Tibial artery (tissue), 4 donors: ENCODE results near the gene GPR25.

Experiments used
- DNase-seq, 2 donors: peaks; one replicate each; pipeline ENCODE4 v3.0.0-alpha.2; 2019
- H3K27ac ChIP-seq, 2 donors: fragments of 200-600 bp; sonication (generic) in 1 of 2; 1 replicate in 1 of 2; 2 replicates in 1 of 2; pipeline ENCODE4 v1.5.1; 2018 to 2019; ENCODE audit warnings: mild to moderate bottlenecking in 1 of 2
- H3K27me3 ChIP-seq, 2 donors: fragments of 200-600 bp; sonication (generic) in 1 of 2; one replicate each; pipeline versions ENCODE4 v1.5.1 to v1.6.0; 2016 to 2019
- H3K36me3 ChIP-seq, 3 donors: fragments of 200-600 bp; sonication (generic) in 2 of 3; one replicate each; pipeline ENCODE4 v1.5.1; 2016 to 2019; ENCODE audit warnings: mild to moderate bottlenecking in 2 of 3
- H3K4me1 ChIP-seq, 4 donors: fragments of 200-600 bp; sonication (generic) in 2 of 4; 1 replicate in 3 of 4; 2 replicates in 1 of 4; pipeline ENCODE4 v1.5.1; 2016 to 2019
- H3K4me3 ChIP-seq, 2 donors: fragments of 200-600 bp; sonication (generic) in 1 of 2; 1 replicate in 1 of 2; 2 replicates in 1 of 2; pipeline ENCODE4 v1.5.1; 2018 to 2019; ENCODE audit warnings: mild to moderate bottlenecking in 2 of 2
- H3K9me3 ChIP-seq, 3 donors: fragments of 200-600 bp; sonication (generic) in 1 of 3; one replicate each; pipeline ENCODE4 v1.5.1; 2016 to 2019
- CTCF ChIP-seq, 2 experiments: fragments of 200-600 bp in 1 of 2; fragments of 450-650 bp in 1 of 2; IDR thresholded peaks; one replicate each; pipeline ENCODE4 v1.5.1; 2017 to 2019; ENCODE audit warnings: antibody characterized with exemption in 2 of 2, mild to moderate bottlenecking in 1 of 2, moderate library complexity in 1 of 2
- intact Hi-C: fragments of 100-400 bp; cut with DNase I; formaldehyde crosslinking; loops from one replicate; pipeline ENCODE4 v1.15.0; 2023; ENCODE audit warnings: low total_unique reads

Gene GPR25

DNA sequence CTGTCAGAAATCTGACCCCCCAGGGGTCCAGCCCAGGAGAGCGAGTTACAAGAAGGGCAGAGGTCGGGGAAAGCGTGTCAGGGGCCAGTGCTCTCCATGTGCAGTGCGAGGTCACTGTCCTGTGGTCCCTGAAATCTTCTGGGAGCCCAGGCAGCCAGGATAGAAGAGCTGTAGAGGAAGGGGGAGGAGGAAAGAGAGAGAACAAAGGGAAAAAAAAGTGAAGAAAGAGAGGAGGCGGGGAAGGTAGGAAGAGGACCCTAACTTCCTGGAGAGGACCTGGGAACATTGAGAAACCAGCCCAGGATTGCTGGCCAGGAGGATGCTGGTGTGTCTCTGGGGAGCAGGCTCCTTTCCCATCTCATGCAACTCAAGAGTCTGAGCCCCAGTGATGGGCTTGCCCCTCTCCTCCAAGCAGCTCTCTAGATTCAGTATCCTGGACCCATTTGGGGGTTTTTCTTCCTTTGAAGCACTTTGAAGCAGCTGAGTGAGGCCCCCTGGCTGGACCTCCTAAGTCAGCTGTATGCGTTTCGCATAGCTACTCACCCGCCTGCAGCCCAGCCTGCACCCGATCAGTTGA lies 15.1 kb downstream of the GPR25 start:
- peak in 1 of 2 donors; percentile 4 for DNase-seq
- Histone ChIP-seq H3K27me3 (peaks cover 3 to 4% of the 10 kb centered on the region in 2 donors), H3K4me3 (no peak overlapping the region), H3K36me3 (no peaks in the 10 kb centered on the region), H3K4me1 (peaks cover 0 to 20% (median 13%) of the 10 kb centered on the region in 4 donors), H3K9me3 (no peaks in the 10 kb centered on the region), H3K27ac (no peak overlapping the region)
- intact Hi-C loops, result no loop called here
- TF ChIP-seq CTCF (IDR thresholded peaks at IDR 0.05), result no peak

- H3K4me1 ChIP-seq, result peaks cover 0 to 20% (median 13%) of the 10 kb centered on the region in 4 donors
- H3K36me3 ChIP-seq, result no peaks in the 10 kb centered on the region
- H3K27ac ChIP-seq, result no peak overlapping the region
- no peaks in the 10 kb centered on the region for H3K9me3 ChIP-seq
- DNase-seq, result no peak
- H3K4me3 ChIP-seq, result no peak overlapping the region
- intact Hi-C loops, result no loop called here
- peaks cover 3 to 4% of the 10 kb centered on the region in 2 donors for H3K27me3 ChIP-seq
- TF ChIP-seq CTCF (IDR thresholded peaks at IDR 0.05), result no peak
Measured at GRCh38 chr1:200888349-200888838, 15.6 kb downstream of the GPR25 start.

GRCh38 chr1:200889571-200889970 lies 16.8 kb downstream of the GPR25 start:
- peaks cover 0 to 20% (median 13%) of the 10 kb centered on the region in 4 donors for H3K4me1 ChIP-seq
- H3K36me3 ChIP-seq, result no peaks in the 10 kb centered on the region
- DNase-seq, result no peak
- intact Hi-C loops, result no loop called here
- H3K4me3 ChIP-seq, result no peak overlapping the region
- no peaks in the 10 kb centered on the region for H3K9me3 ChIP-seq
- no peak for TF ChIP-seq CTCF (IDR thresholded peaks at IDR 0.05)
- no peak overlapping the region for H3K27ac ChIP-seq
- peaks cover 3 to 4% of the 10 kb centered on the region in 2 donors for H3K27me3 ChIP-seq

- H3K27me3 ChIP-seq, result peaks cover 3 to 4% of the 10 kb centered on the region in 2 donors
- no peaks in the 10 kb centered on the region for H3K9me3 ChIP-seq
- no peak overlapping the region for H3K27ac ChIP-seq
- H3K36me3 ChIP-seq, result no peaks in the 10 kb centered on the region
- no peak for TF ChIP-seq CTCF (IDR thresholded peaks at IDR 0.05)
- H3K4me1 ChIP-seq, result peaks cover 0 to 20% (median 13%) of the 10 kb centered on the region in 4 donors
- H3K4me3 ChIP-seq, result no peak overlapping the region
- DNase-seq, result no peak
- intact Hi-C loops, result no loop called here
Measured at GRCh38 chr1:200890027-200890426, 17.2 kb downstream of the GPR25 start.

DNA sequence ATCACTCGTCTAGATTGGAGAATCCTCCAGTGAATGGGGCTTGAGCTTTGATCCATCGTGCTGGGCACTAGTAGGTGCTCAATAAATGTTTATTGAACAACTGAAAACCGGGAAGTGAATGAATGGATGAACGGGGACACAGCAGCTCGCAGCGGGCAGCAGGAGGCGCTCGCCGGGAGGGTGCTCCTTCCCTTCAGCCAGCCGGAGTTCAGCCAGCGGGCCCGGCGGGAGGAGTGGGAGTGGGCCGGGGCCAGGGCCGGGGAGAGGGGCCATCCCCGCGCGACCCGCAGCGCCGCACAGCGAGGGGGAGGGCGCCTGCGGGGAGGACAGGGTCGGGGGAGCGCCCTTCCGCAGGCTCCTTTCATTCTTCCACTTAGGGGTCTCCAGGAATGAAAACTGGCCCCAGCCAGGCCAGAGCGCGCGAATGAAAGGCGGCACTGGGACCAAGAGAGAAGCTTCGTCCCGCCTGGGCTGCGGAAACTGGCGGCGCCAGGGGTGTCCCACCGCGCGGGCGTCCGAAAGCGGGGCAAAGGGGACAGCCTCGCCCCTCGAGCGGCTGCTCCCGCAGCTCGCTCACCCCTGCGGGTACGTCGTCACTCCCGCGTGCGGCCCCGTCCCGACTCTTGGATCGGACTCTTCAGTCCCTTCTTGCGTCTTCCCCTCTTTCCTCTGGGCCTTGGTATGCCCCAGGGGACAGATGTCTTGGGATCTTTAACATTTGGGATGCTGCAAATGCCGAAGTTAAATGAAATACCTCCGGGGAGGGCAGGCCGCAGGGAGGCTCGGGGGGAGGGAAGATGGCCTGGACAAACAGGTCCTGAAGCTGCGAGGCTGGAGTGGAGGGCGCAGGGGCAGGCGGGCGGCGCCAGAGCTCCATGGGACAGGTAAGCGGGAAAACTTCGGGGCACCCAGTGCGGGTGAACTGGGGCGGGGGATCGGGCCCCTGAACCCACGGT lies 18.3 kb downstream of the GPR25 start:
- peaks cover 0 to 20% (median 13%) of the 10 kb centered on the region in 4 donors for H3K4me1 ChIP-seq
- intact Hi-C loops, result no loop called here
- no peaks in the 10 kb centered on the region for H3K36me3 ChIP-seq
- peak overlapping the region; percentile 53 to 58 for H3K27ac ChIP-seq
- peak; percentile 40 for TF ChIP-seq CTCF (IDR thresholded peaks at IDR 0.05)
- H3K27me3 ChIP-seq, result peaks cover 3 to 4% of the 10 kb centered on the region in 2 donors
- no peaks in the 10 kb centered on the region for H3K9me3 ChIP-seq
- no peak for DNase-seq
- peak overlapping the region; percentile 54 to 55 for H3K4me3 ChIP-seq
